ENCODE results near the gene SELENOV.

Gene SELENOV

GRCh38 chr19:39516270-39516669 lies 1.3 kb downstream of the SELENOV start:
- H4K91ac ChIP-seq (ENCODE audit: low read length): no peak overlapping the region
- H3K9ac ChIP-seq (ENCODE audit: low read length): no peak overlapping the region
- no peak overlapping the region for H2BK5ac ChIP-seq (ENCODE audit: low read depth, low read length, poor library complexity, severe bottlenecking)
- H2AK5ac ChIP-seq (ENCODE audit: low read length, severe bottlenecking): no peak overlapping the region
- no peak overlapping the region for H3K18ac ChIP-seq (ENCODE audit: low read depth in 1 of 2, low read length in 2 of 2)
- 54% methylated on average over 6 of the region's 6 CpGs for WGBS
- H3K36me3 ChIP-seq (ENCODE audit: control insufficient read depth in 1 of 2, insufficient read depth in 2 of 2, low read depth in 1 of 2, low read length in 2 of 2): no peaks in the 10 kb centered on the region
- H3K4me2 ChIP-seq (ENCODE audit: low read length, poor library complexity, severe bottlenecking): no peak overlapping the region
- H3K4me3 ChIP-seq (ENCODE audit: insufficient read depth in 1 of 2, low read depth in 1 of 2, low read length in 2 of 2): no peak overlapping the region
- H3K23ac ChIP-seq (ENCODE audit: low read length in 2 of 2): no peak overlapping the region
- H3K14ac ChIP-seq (ENCODE audit: low read length in 2 of 2): no peak overlapping the region
- no peaks in the 10 kb centered on the region for H3K9me3 ChIP-seq (ENCODE audit: control insufficient read depth, low read length)
- H4K8ac ChIP-seq (ENCODE audit: low read length): no peak overlapping the region
- H3K4ac ChIP-seq (ENCODE audit: low read depth in 1 of 2, low read length in 2 of 2): no peak overlapping the region
- H3K4me1 ChIP-seq (ENCODE audit: control insufficient read depth, insufficient read depth, low read depth, low read length): peaks cover 13% of the 10 kb centered on the region
- no peak overlapping the region for H2BK120ac ChIP-seq (ENCODE audit: low read depth, low read length)
- H3K27me3 ChIP-seq (ENCODE audit: control insufficient read depth in 1 of 2, insufficient read depth in 1 of 2, low read length in 2 of 2): peaks cover 61 to 66% of the 10 kb centered on the region in 2 experiments
- no peak overlapping the region for H2BK15ac ChIP-seq (ENCODE audit: low read depth, poor library complexity, severe bottlenecking)
- H3K79me1 ChIP-seq (replicated peaks; ENCODE audit: low read length, poor library complexity, severe bottlenecking): no peaks in the 10 kb centered on the region
- H3K27ac ChIP-seq (ENCODE audit: low read length, poor library complexity, severe bottlenecking): no peak overlapping the region
- H2AFZ ChIP-seq (ENCODE audit: low read depth, low read length): no peak overlapping the region
- no peak overlapping the region for H2BK12ac ChIP-seq (ENCODE audit: low read length in 2 of 2)
- no peak for DNase-seq

- no peak overlapping the region for H2AK5ac ChIP-seq (ENCODE audit: low read length, severe bottlenecking)
- H3K27ac ChIP-seq (ENCODE audit: low read length, poor library complexity, severe bottlenecking): no peak overlapping the region
- no peak overlapping the region for H2BK120ac ChIP-seq (ENCODE audit: low read depth, low read length)
- H3K4me1 ChIP-seq (ENCODE audit: control insufficient read depth, insufficient read depth, low read depth, low read length): peaks cover 13% of the 10 kb centered on the region
- no peak overlapping the region for H3K14ac ChIP-seq (ENCODE audit: low read length in 2 of 2)
- WGBS: 66% methylated on average over 3 of the region's 3 CpGs
- no peak overlapping the region for H2BK5ac ChIP-seq (ENCODE audit: low read depth, low read length, poor library complexity, severe bottlenecking)
- no peak overlapping the region for H2AFZ ChIP-seq (ENCODE audit: low read depth, low read length)
- no peak overlapping the region for H3K4me3 ChIP-seq (ENCODE audit: insufficient read depth in 1 of 2, low read depth in 1 of 2, low read length in 2 of 2)
- H3K9ac ChIP-seq (ENCODE audit: low read length): no peak overlapping the region
- H3K36me3 ChIP-seq (ENCODE audit: control insufficient read depth in 1 of 2, insufficient read depth in 2 of 2, low read depth in 1 of 2, low read length in 2 of 2): no peaks in the 10 kb centered on the region
- H3K27me3 ChIP-seq (ENCODE audit: control insufficient read depth in 1 of 2, insufficient read depth in 1 of 2, low read length in 2 of 2): peaks cover 54 to 63% of the 10 kb centered on the region in 2 experiments
- DNase-seq: no peak
- no peak overlapping the region for H4K8ac ChIP-seq (ENCODE audit: low read length)
- no peaks in the 10 kb centered on the region for H3K9me3 ChIP-seq (ENCODE audit: control insufficient read depth, low read length)
- no peak overlapping the region for H3K18ac ChIP-seq (ENCODE audit: low read depth in 1 of 2, low read length in 2 of 2)
- no peak overlapping the region for H3K4me2 ChIP-seq (ENCODE audit: low read length, poor library complexity, severe bottlenecking)
- H3K23ac ChIP-seq (ENCODE audit: low read length in 2 of 2): no peak overlapping the region
- no peaks in the 10 kb centered on the region for H3K79me1 ChIP-seq (replicated peaks; ENCODE audit: low read length, poor library complexity, severe bottlenecking)
- H2BK15ac ChIP-seq (ENCODE audit: low read depth, poor library complexity, severe bottlenecking): no peak overlapping the region
- H3K4ac ChIP-seq (ENCODE audit: low read depth in 1 of 2, low read length in 2 of 2): no peak overlapping the region
- no peak overlapping the region for H2BK12ac ChIP-seq (ENCODE audit: low read length in 2 of 2)
- no peak overlapping the region for H4K91ac ChIP-seq (ENCODE audit: low read length)
These were observed 2.5 kb downstream of the SELENOV start for GRCh38 chr19:39517432-39517831.

GRCh38 chr19:39518458-39518857 lies 3.5 kb downstream of the SELENOV start:
- no peak overlapping the region for H4K91ac ChIP-seq (ENCODE audit: low read length)
- peaks cover 45 to 53% of the 10 kb centered on the region in 2 experiments for H3K27me3 ChIP-seq (ENCODE audit: control insufficient read depth in 1 of 2, insufficient read depth in 1 of 2, low read length in 2 of 2)
- H2AFZ ChIP-seq (ENCODE audit: low read depth, low read length): no peak overlapping the region
- no peak overlapping the region for H2AK5ac ChIP-seq (ENCODE audit: low read length, severe bottlenecking)
- no peak overlapping the region for H4K8ac ChIP-seq (ENCODE audit: low read length)
- no peaks in the 10 kb centered on the region for H3K36me3 ChIP-seq (ENCODE audit: control insufficient read depth in 1 of 2, insufficient read depth in 2 of 2, low read depth in 1 of 2, low read length in 2 of 2)
- no peak overlapping the region for H2BK5ac ChIP-seq (ENCODE audit: low read depth, low read length, poor library complexity, severe bottlenecking)
- no peak overlapping the region for H3K9ac ChIP-seq (ENCODE audit: low read length)
- no peak overlapping the region for H3K14ac ChIP-seq (ENCODE audit: low read length in 2 of 2)
- peaks cover 13% of the 10 kb centered on the region for H3K4me1 ChIP-seq (ENCODE audit: control insufficient read depth, insufficient read depth, low read depth, low read length)
- no peaks in the 10 kb centered on the region for H3K9me3 ChIP-seq (ENCODE audit: control insufficient read depth, low read length)
- H3K79me1 ChIP-seq (replicated peaks; ENCODE audit: low read length, poor library complexity, severe bottlenecking): no peaks in the 10 kb centered on the region
- H2BK12ac ChIP-seq (ENCODE audit: low read length in 2 of 2): no peak overlapping the region
- WGBS: no CpG with 5 or more reads among the region's 5 CpGs
- H3K4me2 ChIP-seq (ENCODE audit: low read length, poor library complexity, severe bottlenecking): no peak overlapping the region
- H3K4me3 ChIP-seq (ENCODE audit: insufficient read depth in 1 of 2, low read depth in 1 of 2, low read length in 2 of 2): no peak overlapping the region
- H3K23ac ChIP-seq (ENCODE audit: low read length in 2 of 2): no peak overlapping the region
- DNase-seq: no peak
- no peak overlapping the region for H3K4ac ChIP-seq (ENCODE audit: low read depth in 1 of 2, low read length in 2 of 2)
- H3K27ac ChIP-seq (ENCODE audit: low read length, poor library complexity, severe bottlenecking): no peak overlapping the region
- no peak overlapping the region for H2BK120ac ChIP-seq (ENCODE audit: low read depth, low read length)
- no peak overlapping the region for H2BK15ac ChIP-seq (ENCODE audit: low read depth, poor library complexity, severe bottlenecking)
- no peak overlapping the region for H3K18ac ChIP-seq (ENCODE audit: low read depth in 1 of 2, low read length in 2 of 2)

GRCh38 chr19:39518975-39519374 lies 4.0 kb downstream of the SELENOV start:
- Histone ChIP-seq H3K4me3 (ENCODE audit: insufficient read depth in 1 of 2, low read depth in 1 of 2, low read length in 2 of 2) (no peak overlapping the region), H2BK12ac (ENCODE audit: low read length in 2 of 2) (no peak overlapping the region), H2BK15ac (ENCODE audit: low read depth, poor library complexity, severe bottlenecking) (no peak overlapping the region), H3K23ac (ENCODE audit: low read length in 2 of 2) (no peak overlapping the region), H3K36me3 (ENCODE audit: control insufficient read depth in 1 of 2, insufficient read depth in 2 of 2, low read depth in 1 of 2, low read length in 2 of 2) (no peaks in the 10 kb centered on the region), H3K27ac (ENCODE audit: low read length, poor library complexity, severe bottlenecking) (no peak overlapping the region), H2BK5ac (ENCODE audit: low read depth, low read length, poor library complexity, severe bottlenecking) (no peak overlapping the region), H2AK5ac (ENCODE audit: low read length, severe bottlenecking) (no peak overlapping the region), H3K9ac (ENCODE audit: low read length) (no peak overlapping the region), H2BK120ac (ENCODE audit: low read depth, low read length) (no peak overlapping the region), H3K14ac (ENCODE audit: low read length in 2 of 2) (no peak overlapping the region), H3K4me2 (ENCODE audit: low read length, poor library complexity, severe bottlenecking) (no peak overlapping the region), H3K4me1 (ENCODE audit: control insufficient read depth, insufficient read depth, low read depth, low read length) (peaks cover 13% of the 10 kb centered on the region), H4K91ac (ENCODE audit: low read length) (peak overlapping the region; percentile 28), H3K79me1 (replicated peaks; ENCODE audit: low read length, poor library complexity, severe bottlenecking) (peaks cover under 1% of the 10 kb centered on the region), H4K8ac (ENCODE audit: low read length) (no peak overlapping the region), H2AFZ (ENCODE audit: low read depth, low read length) (no peak overlapping the region), H3K9me3 (ENCODE audit: control insufficient read depth, low read length) (no peaks in the 10 kb centered on the region), H3K4ac (ENCODE audit: low read depth in 1 of 2, low read length in 2 of 2) (no peak overlapping the region), H3K27me3 (ENCODE audit: control insufficient read depth in 1 of 2, insufficient read depth in 1 of 2, low read length in 2 of 2) (peaks cover 40 to 48% of the 10 kb centered on the region in 2 experiments), H3K18ac (ENCODE audit: low read depth in 1 of 2, low read length in 2 of 2) (no peak overlapping the region)
- WGBS: 80% methylated on average over 8 of the region's 9 CpGs
- DNase-seq: no peak
